ENCODE results near the gene EEPD1. TPM values are rescaled to one million over a fixed set of nuclear protein-coding genes. Genes with fewer than 3 reads are reported as not detected.
A peak's percentile ranks its signal among the peaks of the same experiment; 100 is the strongest.

Gene EEPD1
- total RNA-seq, 2 experiments from 2014 or later = 0.62 to 0.82 TPM

GRCh38 chr7:36190447-36191291 lies 37.6 kb downstream of the EEPD1 start:
- H3K9me3 Mint-ChIP-seq = no peaks in the 10 kb centered on the region

DNA sequence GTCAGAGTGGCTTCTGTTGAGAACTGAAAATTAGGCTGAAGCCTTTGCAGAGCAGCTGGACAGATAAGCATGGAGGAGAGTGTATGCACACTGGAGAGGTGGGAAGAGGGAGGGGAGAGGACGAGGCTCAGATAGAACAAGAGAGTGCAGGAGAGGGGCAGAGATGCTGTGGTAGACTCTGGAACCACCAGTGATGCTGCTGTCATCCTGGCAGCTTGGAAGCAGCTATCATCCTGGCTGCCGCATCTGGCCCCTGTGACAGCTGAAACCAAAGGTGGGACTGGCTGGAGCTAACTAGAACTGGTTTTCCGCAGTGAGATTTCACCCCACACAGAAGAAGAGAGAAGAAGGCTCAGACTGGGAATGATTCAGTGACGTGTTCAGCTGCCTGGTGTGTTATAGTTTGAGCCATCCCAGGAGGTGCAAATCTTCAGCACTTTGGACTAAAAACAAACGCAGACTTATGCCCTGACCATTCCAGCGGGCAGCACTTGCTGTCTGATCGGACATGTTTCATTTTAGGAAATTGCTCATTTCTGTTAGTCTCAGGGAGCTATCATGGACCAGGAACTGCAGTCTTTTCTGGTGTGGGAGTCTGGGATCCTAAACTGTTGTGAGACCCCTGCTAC lies 38.4 kb downstream of the EEPD1 start:
- no peak for DNase-seq
- Mint-ChIP-seq H3K4me3 (no peak overlapping the region), H3K27me3 (no peaks in the 10 kb centered on the region), H3K4me1 (peaks cover 2% of the 10 kb centered on the region), H3K36me3 (no peaks in the 10 kb centered on the region), H3K9me3 (no peaks in the 10 kb centered on the region), H3K27ac (no peak overlapping the region)

More at GRCh38 chr7:36190447-36191291, 37.6 kb downstream of the EEPD1 start:
- no peaks in the 10 kb centered on the region for H3K27me3 Mint-ChIP-seq
- no peak overlapping the region for H3K4me3 Mint-ChIP-seq
- no peaks in the 10 kb centered on the region for H3K36me3 Mint-ChIP-seq
- H3K27ac Mint-ChIP-seq = no peak overlapping the region
- no peak for DNase-seq
- peaks cover 2% of the 10 kb centered on the region for H3K4me1 Mint-ChIP-seq

DNA sequence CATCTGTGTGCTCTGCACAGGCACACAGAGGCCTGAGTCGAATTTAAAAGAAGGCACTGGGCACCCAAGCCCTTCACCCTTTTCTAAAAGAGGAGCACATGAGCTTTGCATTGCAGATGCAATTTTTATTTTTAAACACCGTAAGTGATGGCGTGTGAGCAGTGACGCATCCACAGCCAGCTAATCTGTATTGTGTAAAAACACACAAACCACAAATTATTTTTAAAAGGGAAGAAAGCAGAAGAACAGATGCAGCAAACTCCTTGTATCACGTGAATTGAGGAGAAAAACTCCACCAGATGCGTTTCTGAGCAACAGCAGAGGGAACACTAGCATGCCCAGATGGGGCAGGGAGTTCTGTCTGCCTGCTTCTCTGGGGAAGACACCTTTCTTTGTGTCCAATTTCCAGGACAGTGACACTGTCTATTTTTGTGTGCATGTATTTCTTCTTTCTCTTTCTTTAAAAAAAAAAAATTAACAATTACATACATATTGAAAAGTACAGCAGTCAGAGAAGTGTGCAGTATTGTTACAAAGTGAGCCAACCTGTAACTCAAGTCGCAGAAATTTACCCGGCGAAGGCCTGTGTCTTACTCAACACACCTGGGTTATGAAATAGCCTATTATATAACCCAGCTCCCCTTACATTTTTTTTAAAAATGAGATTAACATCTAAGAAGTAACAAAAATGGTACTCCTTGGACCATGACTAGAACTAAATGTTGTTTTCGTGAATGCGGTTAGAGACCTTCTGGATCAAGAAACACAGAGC lies 39.2 kb downstream of the EEPD1 start:
- H3K27me3 Mint-ChIP-seq = no peaks in the 10 kb centered on the region

DNA sequence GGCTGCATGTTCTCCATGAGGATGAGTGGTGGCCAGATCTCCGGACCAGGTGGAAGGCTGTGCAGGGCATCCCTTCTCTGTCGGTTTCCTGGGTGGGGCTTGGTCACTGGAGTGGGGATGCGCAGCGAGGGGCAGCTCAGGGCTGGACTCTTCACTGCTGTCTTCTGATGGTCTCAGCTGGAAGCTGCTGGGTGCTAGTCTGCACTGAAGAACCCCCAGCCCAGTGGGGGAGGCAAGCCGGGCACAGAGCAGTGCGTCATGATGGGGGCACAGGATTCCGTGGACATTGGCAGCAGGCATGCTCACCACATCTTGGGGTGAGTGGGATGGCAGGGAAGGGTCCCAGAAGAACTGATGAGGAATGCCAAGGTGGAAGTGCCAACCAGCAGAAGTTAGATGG lies 39.8 kb downstream of the EEPD1 start:
- Mint-ChIP-seq H3K36me3 (no peaks in the 10 kb centered on the region), H3K4me1 (peaks cover 2% of the 10 kb centered on the region), H3K4me3 (no peak overlapping the region), H3K9me3 (no peaks in the 10 kb centered on the region), H3K27me3 (no peaks in the 10 kb centered on the region), H3K27ac (no peak overlapping the region)
- no peak for DNase-seq

More for the DNA sequence above, 39.2 kb downstream of the EEPD1 start:
- Mint-ChIP-seq H3K9me3 (no peaks in the 10 kb centered on the region), H3K4me3 (no peak overlapping the region), H3K4me1 (peaks cover 2% of the 10 kb centered on the region), H3K27ac (no peak overlapping the region), H3K36me3 (no peaks in the 10 kb centered on the region)
- no peak for DNase-seq

DNA sequence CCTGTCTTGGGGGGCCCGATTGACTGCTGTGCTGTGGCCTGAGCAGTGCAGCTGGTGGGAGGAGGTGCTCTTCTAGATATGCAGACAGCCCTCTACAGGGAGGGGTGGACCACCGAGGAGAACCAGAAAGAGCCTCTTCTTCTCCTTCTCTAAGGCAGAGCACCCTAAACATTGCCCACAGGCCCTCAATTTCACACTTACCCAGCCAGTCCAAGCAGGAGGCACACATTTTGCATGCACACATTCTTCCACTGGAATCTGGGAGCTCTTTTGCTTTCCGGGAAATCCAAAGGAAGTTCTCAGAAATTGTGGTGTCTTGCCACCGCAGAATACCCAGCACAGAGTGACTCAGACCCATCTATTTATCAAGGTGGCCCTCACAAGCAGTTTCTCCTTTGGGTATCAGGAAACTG lies 45.8 kb downstream of the EEPD1 start:
- Mint-ChIP-seq H3K27ac (no peak overlapping the region), H3K27me3 (no peaks in the 10 kb centered on the region), H3K9me3 (no peaks in the 10 kb centered on the region), H3K4me3 (no peak overlapping the region), H3K36me3 (no peaks in the 10 kb centered on the region), H3K4me1 (peaks cover 14% of the 10 kb centered on the region)
- peak; percentile 4 for DNase-seq

DNA sequence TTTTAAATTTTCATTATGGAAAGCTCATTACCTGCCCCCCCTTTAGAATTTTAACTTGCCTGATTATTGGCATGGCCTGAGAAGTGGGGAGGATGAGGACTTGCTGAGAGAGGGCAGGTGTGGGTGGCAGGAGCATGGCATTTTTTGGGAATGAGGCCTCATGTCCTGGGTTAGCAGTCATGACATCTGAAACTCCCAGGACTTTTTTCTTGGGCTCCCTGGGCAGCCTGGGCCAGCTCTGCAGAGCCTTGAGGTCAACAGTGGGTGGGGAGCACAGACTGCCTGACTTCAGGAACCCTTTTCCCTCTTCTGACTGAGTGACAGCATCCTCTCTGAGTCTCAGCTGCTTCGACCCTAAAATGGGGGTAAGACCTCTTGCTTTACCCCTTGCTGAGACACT lies 46.3 kb downstream of the EEPD1 start:
- DNase-seq = no peak
- no peaks in the 10 kb centered on the region for H3K27me3 Mint-ChIP-seq
- no peaks in the 10 kb centered on the region for H3K9me3 Mint-ChIP-seq
- H3K4me1 Mint-ChIP-seq = peaks cover 14% of the 10 kb centered on the region
- no peak overlapping the region for H3K27ac Mint-ChIP-seq
- no peak overlapping the region for H3K4me3 Mint-ChIP-seq
- H3K36me3 Mint-ChIP-seq = no peaks in the 10 kb centered on the region

GRCh38 chr7:36201122-36201723 lies 48.2 kb downstream of the EEPD1 start:
- Mint-ChIP-seq H3K9me3 (no peaks in the 10 kb centered on the region), H3K36me3 (no peaks in the 10 kb centered on the region), H3K27ac (no peak overlapping the region), H3K4me1 (peaks cover 14% of the 10 kb centered on the region), H3K4me3 (no peak overlapping the region), H3K27me3 (no peaks in the 10 kb centered on the region)
- DNase-seq = no peak

- Mint-ChIP-seq H3K4me3 (no peak overlapping the region), H3K9me3 (no peaks in the 10 kb centered on the region), H3K27ac (no peak overlapping the region), H3K36me3 (no peaks in the 10 kb centered on the region), H3K4me1 (peaks cover 14% of the 10 kb centered on the region), H3K27me3 (no peaks in the 10 kb centered on the region)
- DNase-seq = no peak
Observed at GRCh38 chr7:36202398-36202797, 49.3 kb downstream of the EEPD1 start.

- Mint-ChIP-seq H3K27me3 (no peaks in the 10 kb centered on the region), H3K9me3 (no peaks in the 10 kb centered on the region), H3K27ac (no peak overlapping the region), H3K4me3 (no peak overlapping the region), H3K36me3 (no peaks in the 10 kb centered on the region), H3K4me1 (peaks cover 16% of the 10 kb centered on the region)
- DNase-seq = no peak
Observed at GRCh38 chr7:36203071-36203790, 50.2 kb downstream of the EEPD1 start.

- peaks cover 11% of the 10 kb centered on the region for H3K4me1 Mint-ChIP-seq
- H3K9me3 Mint-ChIP-seq = no peaks in the 10 kb centered on the region
- H3K27ac Mint-ChIP-seq = no peak overlapping the region
- H3K4me3 Mint-ChIP-seq = no peak overlapping the region
- DNase-seq = no peak
- no peaks in the 10 kb centered on the region for H3K36me3 Mint-ChIP-seq
- no peaks in the 10 kb centered on the region for H3K27me3 Mint-ChIP-seq
Observed at GRCh38 chr7:36204044-36204663, 51.1 kb downstream of the EEPD1 start.

DNA sequence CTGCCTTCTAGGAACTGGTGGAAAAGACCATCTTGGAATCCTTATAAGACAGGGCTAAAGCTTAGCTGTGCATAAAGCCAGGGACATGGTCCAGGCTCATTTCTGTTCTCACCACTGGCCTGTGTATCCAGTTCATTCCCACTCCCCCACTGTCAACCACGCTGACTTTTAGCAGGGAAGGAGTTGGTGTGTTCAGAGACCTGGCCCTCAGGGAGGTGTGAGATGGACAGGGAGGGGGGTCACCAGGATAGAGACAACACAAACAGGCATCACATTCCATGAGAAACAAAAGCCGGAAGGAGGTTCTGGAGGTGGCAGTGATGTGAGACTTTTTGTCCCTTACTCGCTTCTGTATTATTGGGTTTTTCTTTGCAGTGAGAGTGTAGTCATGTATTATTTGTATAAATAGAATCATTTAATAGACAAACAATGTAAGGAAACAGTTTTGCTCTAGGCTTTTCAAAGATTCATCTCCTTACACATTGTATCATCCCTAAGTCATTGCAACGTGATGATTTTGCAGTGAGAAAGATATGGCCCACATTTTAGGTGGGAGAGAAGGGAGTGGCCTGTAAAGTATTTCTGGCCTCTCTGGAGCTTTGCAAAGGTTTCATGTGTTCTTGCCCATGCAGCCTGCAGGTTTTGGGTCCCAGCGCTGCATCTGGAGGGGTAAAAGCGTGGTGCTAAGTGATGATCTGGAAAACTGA lies 52.0 kb downstream of the EEPD1 start:
- no peaks in the 10 kb centered on the region for H3K27me3 Mint-ChIP-seq
- H3K27ac Mint-ChIP-seq = no peak overlapping the region
- DNase-seq = no peak
- peaks cover 16% of the 10 kb centered on the region for H3K4me1 Mint-ChIP-seq
- H3K4me3 Mint-ChIP-seq = no peak overlapping the region
- H3K9me3 Mint-ChIP-seq = no peaks in the 10 kb centered on the region
- no peaks in the 10 kb centered on the region for H3K36me3 Mint-ChIP-seq

DNA sequence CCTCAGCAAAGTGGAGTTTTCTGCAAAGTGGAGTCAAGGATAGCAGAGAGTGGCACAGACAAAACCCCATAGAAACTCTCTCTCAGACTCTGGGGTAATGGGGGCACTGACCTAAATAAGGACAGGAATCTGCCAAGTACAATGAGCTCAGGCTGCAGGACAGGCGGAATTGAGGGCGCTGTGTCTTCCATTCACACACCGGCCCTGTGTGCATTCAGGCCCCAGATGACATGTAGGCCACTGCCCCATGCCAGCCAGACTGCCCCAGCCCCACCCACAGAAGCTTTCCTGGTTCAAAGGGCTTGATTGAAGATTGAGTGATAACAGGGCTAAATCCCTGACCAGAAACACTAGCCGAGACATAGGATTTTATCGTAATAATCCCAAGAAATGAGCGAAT lies 52.7 kb downstream of the EEPD1 start:
- no peak for DNase-seq
- Mint-ChIP-seq H3K9me3 (no peaks in the 10 kb centered on the region), H3K36me3 (no peaks in the 10 kb centered on the region), H3K27me3 (no peaks in the 10 kb centered on the region), H3K27ac (no peak overlapping the region), H3K4me1 (peaks cover 16% of the 10 kb centered on the region), H3K4me3 (no peak overlapping the region)

DNA sequence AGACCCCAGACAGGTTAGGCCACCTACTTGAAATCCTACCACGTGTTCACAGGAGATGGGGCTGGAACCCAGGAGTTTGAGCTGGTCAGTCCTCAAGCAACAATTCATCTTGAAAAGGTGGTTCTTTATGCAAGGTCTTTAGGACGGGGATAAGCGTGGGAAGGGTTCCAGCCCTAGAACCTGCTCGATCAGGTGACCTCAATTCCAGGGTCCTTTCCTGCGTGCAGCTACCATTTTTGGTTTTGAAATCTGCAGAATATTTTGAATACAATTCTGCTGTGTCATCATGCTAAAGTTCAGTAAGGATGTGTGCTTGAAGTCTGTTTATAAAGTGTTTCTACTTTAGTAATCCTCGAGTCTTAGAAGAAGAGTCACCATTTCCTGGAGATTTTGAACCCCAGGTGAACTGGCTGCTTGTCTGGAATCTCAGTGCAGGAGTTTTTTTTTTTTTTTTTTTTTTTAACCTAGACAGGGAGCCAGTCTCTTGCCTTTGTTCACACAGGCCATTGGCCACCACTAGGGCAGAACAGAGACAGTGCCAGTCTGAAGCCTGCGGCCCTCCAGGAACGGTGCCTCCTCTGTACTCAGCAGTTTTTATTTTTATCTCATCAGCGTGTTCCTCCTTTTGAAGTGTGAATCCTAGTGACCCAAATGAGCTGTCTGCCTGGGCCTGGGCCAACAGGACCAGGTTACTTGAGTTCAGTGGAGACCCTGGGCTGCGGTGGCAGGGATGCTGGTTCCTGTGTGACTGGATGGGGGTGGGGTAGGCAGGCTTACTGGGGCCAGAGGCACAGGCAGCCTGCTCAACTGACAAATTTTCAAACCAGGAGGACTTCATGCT lies 54.6 kb downstream of the EEPD1 start:
- no peaks in the 10 kb centered on the region for H3K9me3 Mint-ChIP-seq
- H3K4me1 Mint-ChIP-seq = peaks cover 16% of the 10 kb centered on the region
- no peak overlapping the region for H3K27ac Mint-ChIP-seq
- no peak for DNase-seq
- H3K27me3 Mint-ChIP-seq = no peaks in the 10 kb centered on the region
- H3K4me3 Mint-ChIP-seq = no peak overlapping the region
- no peaks in the 10 kb centered on the region for H3K36me3 Mint-ChIP-seq
